Measurements from ENCODE around the gene FEM1C. TPM values are rescaled to one million over a fixed set of nuclear protein-coding genes. Genes with fewer than 3 reads are reported as not detected.

The FEM1C gene
- polyA plus RNA-seq (2013, experiment 1 of 2) = 12.3 TPM
- polyA plus RNA-seq (2013, experiment 2 of 2) = 12.3 TPM

GRCh38 chr5:115544436-115545350 is at the start of gene FEM1C:
Gene FEM1C, minus strand, starts transcription at chr5:115544775. Its CDS starts 1,282 bp downstream, at chr5:115543493.
- H3K36me3 ChIP-seq (ENCODE audit: control insufficient read depth, insufficient read depth, low read length) = peaks cover 16% of the 10 kb centered on the region
- H3K4me1 ChIP-seq (ENCODE audit: control insufficient read depth, insufficient read depth, low read length, poor library complexity, severe bottlenecking) = no peaks in the 10 kb centered on the region
- peak within 1 kb of the TSS; percentile 95 for H3K27ac ChIP-seq (ENCODE audit: low read depth, low read length, severe bottlenecking)
- 2 to 3% methylated on average over 46 to 55 of the region's 82 CpGs for WGBS, 2 experiments (ENCODE audit: insufficient coverage in 2 of 2)
- peak within 1 kb of the TSS; percentile 88 for H3K4me3 ChIP-seq (ENCODE audit: extremely low read depth, insufficient read depth, low read length, poor library complexity, severe bottlenecking)
- peaks cover 13% of the 10 kb centered on the region for H3K9me3 ChIP-seq (ENCODE audit: control insufficient read depth, low read length)

GRCh38 chr5:115589043-115589442 is 44.5 kb upstream of the FEM1C start:
- Histone ChIP-seq H3K27ac (ENCODE audit: low read depth, low read length, severe bottlenecking) (no peak overlapping the region), H3K4me1 (ENCODE audit: control insufficient read depth, insufficient read depth, low read length, poor library complexity, severe bottlenecking) (peaks cover 8% of the 10 kb centered on the region), H3K36me3 (ENCODE audit: control insufficient read depth, insufficient read depth, low read length) (no peaks in the 10 kb centered on the region), H3K9me3 (ENCODE audit: control insufficient read depth, low read length) (no peaks in the 10 kb centered on the region), H3K4me3 (ENCODE audit: extremely low read depth, insufficient read depth, low read length, poor library complexity, severe bottlenecking) (no peak overlapping the region)
- WGBS, 2 experiments (ENCODE audit: insufficient coverage in 2 of 2) = 90 to 100% methylated on average over 2 of the region's 3 CpGs

- Histone ChIP-seq H3K4me1 (ENCODE audit: control insufficient read depth, insufficient read depth, low read length, poor library complexity, severe bottlenecking) (peaks cover 9% of the 10 kb centered on the region), H3K9me3 (ENCODE audit: control insufficient read depth, low read length) (no peaks in the 10 kb centered on the region), H3K4me3 (ENCODE audit: extremely low read depth, insufficient read depth, low read length, poor library complexity, severe bottlenecking) (no peak overlapping the region), H3K27ac (ENCODE audit: low read depth, low read length, severe bottlenecking) (no peak overlapping the region), H3K36me3 (ENCODE audit: control insufficient read depth, insufficient read depth, low read length) (no peaks in the 10 kb centered on the region)
- WGBS, 2 experiments (ENCODE audit: insufficient coverage in 2 of 2) = 77 to 92% methylated on average over 4 of the region's 4 CpGs
Measured at GRCh38 chr5:115588640-115589039, 44.1 kb upstream of the FEM1C start.

- no peaks in the 10 kb centered on the region for H3K9me3 ChIP-seq (ENCODE audit: control insufficient read depth, low read length)
- 93 to 94% methylated on average over 3 of the region's 6 CpGs for WGBS, 2 experiments (ENCODE audit: insufficient coverage in 2 of 2)
- H3K36me3 ChIP-seq (ENCODE audit: control insufficient read depth, insufficient read depth, low read length) = no peaks in the 10 kb centered on the region
- peaks cover 17% of the 10 kb centered on the region for H3K4me1 ChIP-seq (ENCODE audit: control insufficient read depth, insufficient read depth, low read length, poor library complexity, severe bottlenecking)
- H3K27ac ChIP-seq (ENCODE audit: low read depth, low read length, severe bottlenecking) = no peak overlapping the region
- no peak overlapping the region for H3K4me3 ChIP-seq (ENCODE audit: extremely low read depth, insufficient read depth, low read length, poor library complexity, severe bottlenecking)
Measured at GRCh38 chr5:115586525-115587146, 42.1 kb upstream of the FEM1C start.

- H3K9me3 ChIP-seq (ENCODE audit: control insufficient read depth, low read length) = no peaks in the 10 kb centered on the region
- H3K27ac ChIP-seq (ENCODE audit: low read depth, low read length, severe bottlenecking) = peak overlapping the region; percentile 30
- WGBS, 2 experiments (ENCODE audit: insufficient coverage in 2 of 2) = 100% methylated on average over 1 of the region's 1 CpG
- peaks cover 17% of the 10 kb centered on the region for H3K4me1 ChIP-seq (ENCODE audit: control insufficient read depth, insufficient read depth, low read length, poor library complexity, severe bottlenecking)
- H3K36me3 ChIP-seq (ENCODE audit: control insufficient read depth, insufficient read depth, low read length) = no peaks in the 10 kb centered on the region
- no peak overlapping the region for H3K4me3 ChIP-seq (ENCODE audit: extremely low read depth, insufficient read depth, low read length, poor library complexity, severe bottlenecking)
Measured at GRCh38 chr5:115585265-115585664, 40.7 kb upstream of the FEM1C start.

- Histone ChIP-seq H3K9me3 (ENCODE audit: control insufficient read depth, low read length) (no peaks in the 10 kb centered on the region), H3K4me1 (ENCODE audit: control insufficient read depth, insufficient read depth, low read length, poor library complexity, severe bottlenecking) (peaks cover 17% of the 10 kb centered on the region), H3K36me3 (ENCODE audit: control insufficient read depth, insufficient read depth, low read length) (no peaks in the 10 kb centered on the region), H3K4me3 (ENCODE audit: extremely low read depth, insufficient read depth, low read length, poor library complexity, severe bottlenecking) (no peak overlapping the region), H3K27ac (ENCODE audit: low read depth, low read length, severe bottlenecking) (no peak overlapping the region)
- WGBS, 2 experiments (ENCODE audit: insufficient coverage in 2 of 2) = no CpG with 5 or more reads among the region's 1 CpG
Measured at GRCh38 chr5:115584501-115584900, 39.9 kb upstream of the FEM1C start.

- WGBS, 2 experiments (ENCODE audit: insufficient coverage in 2 of 2) = 20 to 50% methylated on average over 1 of the region's 3 CpGs
- Histone ChIP-seq H3K9me3 (ENCODE audit: control insufficient read depth, low read length) (no peaks in the 10 kb centered on the region), H3K4me1 (ENCODE audit: control insufficient read depth, insufficient read depth, low read length, poor library complexity, severe bottlenecking) (peaks cover 17% of the 10 kb centered on the region), H3K27ac (ENCODE audit: low read depth, low read length, severe bottlenecking) (peak overlapping the region; percentile 46), H3K4me3 (ENCODE audit: extremely low read depth, insufficient read depth, low read length, poor library complexity, severe bottlenecking) (no peak overlapping the region), H3K36me3 (ENCODE audit: control insufficient read depth, insufficient read depth, low read length) (no peaks in the 10 kb centered on the region)
Measured at GRCh38 chr5:115583474-115583873, 38.9 kb upstream of the FEM1C start.

GRCh38 chr5:115580941-115581340 is 36.4 kb upstream of the FEM1C start:
- Histone ChIP-seq H3K4me1 (ENCODE audit: control insufficient read depth, insufficient read depth, low read length, poor library complexity, severe bottlenecking) (peaks cover 22% of the 10 kb centered on the region), H3K4me3 (ENCODE audit: extremely low read depth, insufficient read depth, low read length, poor library complexity, severe bottlenecking) (no peak overlapping the region), H3K36me3 (ENCODE audit: control insufficient read depth, insufficient read depth, low read length) (no peaks in the 10 kb centered on the region), H3K9me3 (ENCODE audit: control insufficient read depth, low read length) (no peaks in the 10 kb centered on the region), H3K27ac (ENCODE audit: low read depth, low read length, severe bottlenecking) (no peak overlapping the region)
- 67 to 100% methylated on average over 1 of the region's 2 CpGs for WGBS, 2 experiments (ENCODE audit: insufficient coverage in 2 of 2)

GRCh38 chr5:115579747-115580173 is 35.2 kb upstream of the FEM1C start:
- WGBS, 2 experiments (ENCODE audit: insufficient coverage in 2 of 2) = 93 to 100% methylated on average over 3 to 4 of the region's 6 CpGs
- Histone ChIP-seq H3K36me3 (ENCODE audit: control insufficient read depth, insufficient read depth, low read length) (no peaks in the 10 kb centered on the region), H3K4me3 (ENCODE audit: extremely low read depth, insufficient read depth, low read length, poor library complexity, severe bottlenecking) (no peak overlapping the region), H3K27ac (ENCODE audit: low read depth, low read length, severe bottlenecking) (no peak overlapping the region), H3K4me1 (ENCODE audit: control insufficient read depth, insufficient read depth, low read length, poor library complexity, severe bottlenecking) (peaks cover 20% of the 10 kb centered on the region), H3K9me3 (ENCODE audit: control insufficient read depth, low read length) (no peaks in the 10 kb centered on the region)

GRCh38 chr5:115579216-115579615 is 34.6 kb upstream of the FEM1C start:
- no peak overlapping the region for H3K4me3 ChIP-seq (ENCODE audit: extremely low read depth, insufficient read depth, low read length, poor library complexity, severe bottlenecking)
- no peaks in the 10 kb centered on the region for H3K9me3 ChIP-seq (ENCODE audit: control insufficient read depth, low read length)
- no peaks in the 10 kb centered on the region for H3K36me3 ChIP-seq (ENCODE audit: control insufficient read depth, insufficient read depth, low read length)
- no peak overlapping the region for H3K27ac ChIP-seq (ENCODE audit: low read depth, low read length, severe bottlenecking)
- H3K4me1 ChIP-seq (ENCODE audit: control insufficient read depth, insufficient read depth, low read length, poor library complexity, severe bottlenecking) = peaks cover 20% of the 10 kb centered on the region
- 100% methylated on average over 1 of the region's 3 CpGs; no CpG with 5 or more reads in 1 of the 2 experiments for WGBS, 2 experiments (ENCODE audit: insufficient coverage in 2 of 2)

Measured in mesodermal cell (in vitro differentiated cells).